K562 (cell line): Measurements from ENCODE around the gene NR2F2. TPM values are rescaled to one million over a fixed set of nuclear protein-coding genes. Genes with fewer than 3 reads are reported as not detected.

Experiments
- BDP1 ChIP-seq: IDR thresholded peaks from 3 replicates; pipeline ENCODE4 v1.6.1; 2011; ENCODE audit not compliant: insufficient read length, insufficient read depth
- BRCA1 ChIP-seq, 2 experiments: fragments of 450-650 bp in 1 of 2; sonication (generic) in 1 of 2; formaldehyde crosslinking in 1 of 2; IDR thresholded peaks; 2 replicates each; pipeline versions ENCODE4 v1.5.0 to v1.6.1; 2017 to 2020; ENCODE audit warnings: mild to moderate bottlenecking in 1 of 2, missing genetic modification reagents in 1 of 2
- BRD9 ChIP-seq: fragments of 450-650 bp; IDR thresholded peaks from 2 replicates; pipeline ENCODE4 v1.6.1; 2018; ENCODE audit warnings: low read depth; ENCODE audit not compliant: partially characterized antibody
- CBX8 ChIP-seq: fragments of 200-600 bp; sonication (generic); IDR thresholded peaks from 2 replicates; pipeline ENCODE4 v1.6.1; 2012; ENCODE audit warnings: borderline replicate concordance, mixed run types, low read depth, mild to moderate bottlenecking, moderate library complexity, mixed read lengths, low read length, control low read depth, inconsistent platforms; ENCODE audit not compliant: poor library complexity, severe bottlenecking; ENCODE audit errors: extremely low read depth
- HDAC1 ChIP-seq, 2 experiments: fragments of 450-650 bp; IDR thresholded peaks; 2 replicates each; pipeline ENCODE4 v1.6.1; 2016 to 2017; ENCODE audit warnings: inconsistent platforms in 1 of 2, mild to moderate bottlenecking in 1 of 2, moderate library complexity in 1 of 2
- HDGF ChIP-seq: fragments of 450-650 bp; IDR thresholded peaks from 2 replicates; pipeline ENCODE4 v1.6.1; 2016
- MGA ChIP-seq: fragments of 450-650 bp; IDR thresholded peaks from 2 replicates; pipeline ENCODE4 v1.6.1; 2016; ENCODE audit warnings: mild to moderate bottlenecking, moderate library complexity
- NRF1 ChIP-seq, 2 experiments: fragments of 450-650 bp; IDR thresholded peaks in 1 of 2; conservative IDR thresholded peaks in 1 of 2; 2 replicates each; pipeline ENCODE4 v1.6.1; 2014; ENCODE audit warnings: mild to moderate bottlenecking in 2 of 2
- SREBF2 ChIP-seq: sonication (generic); formaldehyde crosslinking; IDR thresholded peaks from 2 replicates; pipeline ENCODE4 v1.4.0; 2020; ENCODE audit warnings: mild to moderate bottlenecking, missing genetic modification reagents
- ZBTB33 ChIP-seq: sonication (generic); formaldehyde crosslinking; IDR thresholded peaks from 2 replicates; pipeline ENCODE4 v1.8.1; 2023; ENCODE audit warnings: mild to moderate bottlenecking, missing genetic modification reagents
- ZNF140 ChIP-seq: fragments of 250-450 bp; sonication (Bioruptor Pico); IDR thresholded peaks from 2 replicates; pipeline ENCODE4 v1.8.0; 2021; ENCODE audit warnings: moderate library complexity, mild to moderate bottlenecking, inconsistent platforms
- ZNF217 ChIP-seq: sonication (generic); formaldehyde crosslinking; IDR thresholded peaks from 2 replicates; pipeline ENCODE4 v1.8.0; 2022; ENCODE audit warnings: mild to moderate bottlenecking, missing genetic modification reagents
- ZNF449 ChIP-seq: fragments of 250-450 bp; sonication (Bioruptor Pico); IDR thresholded peaks from 2 replicates; pipeline ENCODE4 v1.8.0; 2022; ENCODE audit warnings: moderate library complexity, mild to moderate bottlenecking, inconsistent platforms
- ZNF507 ChIP-seq: conservative IDR thresholded peaks from 2 replicates; pipeline ENCODE4 v1.6.1; 2017; ENCODE audit warnings: missing genetic modification characterization, missing compliant biosample characterization
- polyA plus RNA-seq, 8 experiments: library from polyadenylated mRNA; depleted of rRNA in 4 of 8; stranded (reverse) in 5 of 8; unstranded in 3 of 8; fragments of >200 nt; fragmentation: Nextera tagmentation in 2 of 8; fragmentation: Illumina TruSeq in 1 of 8; extraction: Ambion mirVana in 2 of 8; extraction: Trizol in 1 of 8; gene quantifications; 2 replicates each; pipeline versions ENCODE4 v1.2.1 to v1.2.3, GENCODE V29; 2011 to 2014; ENCODE audit warnings: inconsistent platforms in 1 of 8, missing spikeins in 1 of 8
- total RNA-seq, 7 experiments: library from RNA; depleted of rRNA in 6 of 7; stranded (reverse); fragments of >200 nt in 6 of 7; fragmentation: Illumina TruSeq in 2 of 7; extraction: Trizol in 2 of 7; gene quantifications; 2 replicates each; pipeline versions ENCODE4 v1.2.1 to v1.2.3, GENCODE V29; 2011 to 2021; ENCODE audit warnings: low replicate concordance in 1 of 7

The NR2F2 gene
- total and polyA plus RNA-seq, 9 of the 15 experiments (the other 6 are each of a cell fraction or from before 2014, with no cell fraction given): 6.0 to 51.8 (median 11.1) TPM

GRCh38 chr15:96285305-96285704, 45.2 kb upstream of the NR2F2 start (continued):
- TF ChIP-seq ZNF449 (CRISPR knock-in tag): no peak
- TF ChIP-seq ZNF140 (CRISPR knock-in tag): no peak
- TF ChIP-seq ZNF217: no peak
- no peak for TF ChIP-seq ZNF507 (tag)
- TF ChIP-seq NRF1 (conservative IDR thresholded peaks at IDR 0.05 in 1 of 2, IDR thresholded peaks at IDR 0.05 in 1 of 2): no peak
- peak; percentile 50; the same call in 1 of the 2 replicates for TF ChIP-seq MGA
- TF ChIP-seq BRD9: no peak
- TF ChIP-seq SREBF2 (CRISPR knock-in tag): no peak
- TF ChIP-seq HDAC1 (IDR thresholded peaks at IDR 0.05): no peak
- no peak for TF ChIP-seq CBX8
- no peak for TF ChIP-seq ZBTB33
- no peak for TF ChIP-seq BRCA1 (IDR thresholded peaks at IDR 0.05)
- no peak for TF ChIP-seq BRCA1 (CRISPR knock-in tag; IDR thresholded peaks at IDR 0.05)
- no peak for TF ChIP-seq BDP1
- TF ChIP-seq HDGF: no peak
